ENCODE measurements around the gene HAP1. TPM values are rescaled to one million over a fixed set of nuclear protein-coding genes. Genes with fewer than 3 reads are reported as not detected.

HAP1 gene
- total RNA-seq, 4 donors from 2014 or later, result 0.19 TPM; not detected in 3

DNA sequence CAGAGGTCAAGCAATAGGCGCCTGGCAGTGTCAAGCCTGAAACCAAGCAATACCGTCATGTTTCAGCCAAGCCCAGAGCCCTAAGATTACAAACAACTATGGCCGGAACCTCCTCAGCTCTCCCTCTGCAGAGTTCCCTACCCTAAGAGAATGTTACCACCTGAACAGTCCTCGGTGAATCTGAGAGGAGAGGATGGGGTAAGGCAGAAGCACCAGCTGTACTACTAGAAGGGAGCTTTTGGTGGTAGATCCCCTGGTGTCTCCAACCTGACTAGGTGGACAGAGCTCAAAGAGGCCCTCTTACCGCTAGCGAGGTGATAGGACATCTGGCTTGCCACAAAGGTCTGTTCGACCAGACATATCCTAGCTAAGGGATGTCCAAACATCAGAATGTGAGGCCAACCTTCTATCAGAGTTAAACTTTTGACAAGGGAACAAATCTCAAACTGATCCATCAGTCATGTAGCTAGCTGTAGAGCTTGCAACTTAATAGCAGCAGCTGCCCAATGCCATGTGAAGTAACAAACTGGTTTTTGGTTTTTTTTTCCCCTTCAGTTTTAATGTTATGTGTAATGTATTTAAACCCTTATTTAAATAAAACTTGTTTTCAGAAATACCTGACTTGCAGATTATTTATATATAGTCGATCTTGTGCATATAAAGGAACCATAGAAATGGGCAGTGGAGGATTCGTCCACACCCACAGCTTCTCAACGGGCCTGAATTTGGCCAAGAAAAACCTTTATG lies 43.2 kb downstream of the HAP1 start:
- no peak for TF ChIP-seq EP300 (IDR thresholded peaks at IDR 0.05)
- TF ChIP-seq CTCF (IDR thresholded peaks at IDR 0.05), result no peak
- no peak for TF ChIP-seq POLR2A (IDR thresholded peaks at IDR 0.05; ENCODE audit: low read depth)
- TF ChIP-seq POLR2AphosphoS5 (IDR thresholded peaks at IDR 0.05), result no peak
- Histone ChIP-seq H3K4me3 (peak overlapping the region; percentile 74 to 94 (median 90)), H3K4me1 (peaks cover 35 to 50% (median 44%) of the 10 kb centered on the region in 4 donors), H3K9me3 (no peaks in the 10 kb centered on the region), H3K27me3 (no peaks in the 10 kb centered on the region), H3K36me3 (peaks cover 53 to 62% (median 60%) of the 10 kb centered on the region in 4 donors), H3K27ac (replicated peaks in 1 of 4) (peak overlapping the region; percentile 98 to 100 (median 100))
- intact Hi-C loops (cut with DNase I), result no loop called here
- DNase-seq (ENCODE audit: extremely low spot score), result no peak
- 68% methylated on average over 10 of the region's 10 CpGs for WGBS

DNA sequence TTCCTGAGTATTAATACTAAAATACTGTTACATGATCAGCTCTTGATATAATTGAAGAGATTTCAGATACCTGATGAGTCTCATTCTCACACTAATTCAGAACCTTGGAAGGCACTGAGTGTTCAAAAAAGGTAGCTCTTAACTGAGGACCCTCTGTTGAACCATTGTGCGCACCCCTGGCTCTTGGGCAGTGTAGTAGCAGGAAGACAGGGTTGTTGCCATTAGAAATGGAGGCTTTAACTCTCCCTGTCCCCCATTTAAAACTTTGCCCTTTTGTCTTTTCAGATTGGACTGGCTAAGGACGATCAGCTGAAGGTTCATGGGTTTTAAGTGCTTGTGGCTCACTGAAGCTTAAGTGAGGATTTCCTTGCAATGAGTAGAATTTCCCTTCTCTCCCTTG lies 43.9 kb downstream of the HAP1 start:
- Histone ChIP-seq H3K4me1 (peaks cover 28 to 44% (median 37%) of the 10 kb centered on the region in 4 donors), H3K4me3 (peak overlapping the region; percentile 74 to 94 (median 90)), H3K36me3 (peaks cover 53 to 62% (median 60%) of the 10 kb centered on the region in 4 donors), H3K27ac (replicated peaks in 1 of 4) (peak overlapping the region; percentile 98 to 100 (median 100)), H3K27me3 (no peaks in the 10 kb centered on the region), H3K9me3 (no peaks in the 10 kb centered on the region)
- 67% methylated on average over 2 of the region's 2 CpGs for WGBS
- TF ChIP-seq POLR2AphosphoS5 (IDR thresholded peaks at IDR 0.05), result no peak
- TF ChIP-seq EP300 (IDR thresholded peaks at IDR 0.05), result no peak
- no peak for TF ChIP-seq POLR2A (IDR thresholded peaks at IDR 0.05; ENCODE audit: low read depth)
- TF ChIP-seq CTCF (IDR thresholded peaks at IDR 0.05), result no peak
- intact Hi-C loops (cut with DNase I), result no loop called here
- no peak for DNase-seq (ENCODE audit: extremely low spot score)

DNA sequence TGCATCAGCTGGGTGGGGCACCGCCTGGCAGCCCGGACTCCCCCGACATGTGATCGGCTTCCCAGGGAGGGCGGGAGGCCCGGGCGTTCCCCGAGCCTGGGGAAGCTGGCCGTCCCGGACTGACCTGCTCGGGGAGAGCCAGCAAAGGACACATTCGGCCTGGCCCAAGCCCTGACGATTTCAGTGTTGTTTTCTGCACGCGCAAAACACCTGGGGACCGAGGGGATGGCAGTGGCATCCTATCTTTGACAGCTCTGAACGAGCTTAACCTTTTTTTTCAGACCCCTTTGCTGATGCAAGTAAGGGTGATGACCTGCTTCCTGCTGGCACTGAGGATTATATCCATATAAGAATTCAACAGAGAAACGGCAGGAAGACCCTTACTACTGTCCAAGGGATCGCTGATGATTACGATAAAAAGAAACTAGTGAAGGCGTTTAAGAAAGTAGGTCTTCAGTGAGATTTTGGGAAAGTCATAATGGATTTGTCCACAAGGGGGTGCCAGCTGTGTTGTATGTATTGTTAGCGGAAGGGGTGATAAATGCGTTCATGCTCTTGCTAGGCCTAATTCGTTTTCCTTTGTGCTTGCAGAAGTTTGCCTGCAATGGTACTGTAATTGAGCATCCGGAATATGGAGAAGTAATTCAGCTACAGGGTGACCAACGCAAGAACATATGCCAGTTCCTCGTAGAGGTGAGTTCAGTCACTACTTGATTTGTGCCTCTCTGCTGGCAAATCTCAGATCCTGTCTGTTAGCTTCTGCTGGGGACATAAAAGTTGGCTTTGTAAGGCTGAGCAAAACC lies 44.7 kb downstream of the HAP1 start:
- DNase-seq (ENCODE audit: extremely low spot score), result no peak
- no peak for TF ChIP-seq EP300 (IDR thresholded peaks at IDR 0.05)
- no peak for TF ChIP-seq POLR2AphosphoS5 (IDR thresholded peaks at IDR 0.05)
- TF ChIP-seq POLR2A (IDR thresholded peaks at IDR 0.05; ENCODE audit: low read depth), result no peak
- TF ChIP-seq CTCF (IDR thresholded peaks at IDR 0.05), result peak in 2 of 3 experiments; percentile 45 to 56
- WGBS, result 4% methylated on average over 23 of the region's 27 CpGs
- peaks cover 50 to 54% (median 53%) of the 10 kb centered on the region in 4 donors for H3K36me3 ChIP-seq
- intact Hi-C loops (cut with DNase I), result no loop called here
- peak overlapping the region; percentile 74 to 94 (median 90) for H3K4me3 ChIP-seq
- no peaks in the 10 kb centered on the region for H3K27me3 ChIP-seq
- H3K4me1 ChIP-seq, result peaks cover 27 to 44% (median 34%) of the 10 kb centered on the region in 4 donors
- no peaks in the 10 kb centered on the region for H3K9me3 ChIP-seq
- peak overlapping the region; percentile 98 to 100 (median 100) for H3K27ac ChIP-seq (replicated peaks in 1 of 4)

GRCh38 chr17:41688641-41689496 lies 45.6 kb downstream of the HAP1 start, which contains the start of gene EIF1:
Gene EIF1, plus strand, starts transcription at chr17:41688885. Its CDS starts 154 bp downstream, at chr17:41689039.
- Histone ChIP-seq H3K9me3 (no peaks in the 10 kb centered on the region), H3K27me3 (no peaks in the 10 kb centered on the region), H3K4me3 (peak within 1 kb of the TSS; percentile 74 to 94 (median 90)), H3K4me1 (peaks cover 27 to 44% (median 34%) of the 10 kb centered on the region in 4 donors), H3K27ac (replicated peaks in 1 of 4) (peak within 1 kb of the TSS; percentile 98 to 100 (median 100)), H3K36me3 (peaks cover 42 to 46% (median 44%) of the 10 kb centered on the region in 4 donors)
- peak; percentile 100 for DNase-seq (ENCODE audit: extremely low spot score)
- TF ChIP-seq POLR2AphosphoS5 (IDR thresholded peaks at IDR 0.05), result peak; percentile 100
- peak; percentile 100 for TF ChIP-seq POLR2A (IDR thresholded peaks at IDR 0.05; ENCODE audit: low read depth)
- no peak for TF ChIP-seq CTCF (IDR thresholded peaks at IDR 0.05)
- no peak for TF ChIP-seq EP300 (IDR thresholded peaks at IDR 0.05)
- intact Hi-C loops (cut with DNase I), result no loop called here
- 0% methylated on average over 30 of the region's 81 CpGs for WGBS
